ENCODE results near the gene UBE2D3.
A peak's percentile ranks its signal among the peaks of the same experiment; 100 is the strongest.
"Not testable (repeated sequence)": the region's sequence is repeated elsewhere in the genome, so short reads cannot be mapped to it uniquely, and the experiment has no call there.

The UBE2D3 gene

DNA sequence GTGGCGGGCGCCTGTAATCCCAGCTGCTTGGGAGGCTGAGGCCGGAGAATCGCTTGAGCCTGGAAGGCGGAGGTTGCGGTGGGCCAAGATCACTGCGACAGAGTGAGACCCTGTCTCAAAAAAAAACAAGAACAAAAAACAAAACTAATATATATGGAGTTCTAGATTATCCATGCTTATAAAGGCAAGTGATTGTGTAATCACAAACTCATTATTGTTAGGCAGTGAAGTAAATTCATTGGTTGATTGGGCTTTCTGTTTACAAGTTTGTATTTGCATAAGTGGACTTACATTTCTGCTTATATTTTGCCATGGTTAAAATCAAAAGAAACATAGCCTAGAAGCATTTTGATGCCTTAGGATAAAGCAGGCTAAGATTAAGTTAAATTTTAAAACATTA, 2.5 kb upstream of the UBE2D3 start:
- DNase-seq (ENCODE audit: low read depth) = no peak

DNA sequence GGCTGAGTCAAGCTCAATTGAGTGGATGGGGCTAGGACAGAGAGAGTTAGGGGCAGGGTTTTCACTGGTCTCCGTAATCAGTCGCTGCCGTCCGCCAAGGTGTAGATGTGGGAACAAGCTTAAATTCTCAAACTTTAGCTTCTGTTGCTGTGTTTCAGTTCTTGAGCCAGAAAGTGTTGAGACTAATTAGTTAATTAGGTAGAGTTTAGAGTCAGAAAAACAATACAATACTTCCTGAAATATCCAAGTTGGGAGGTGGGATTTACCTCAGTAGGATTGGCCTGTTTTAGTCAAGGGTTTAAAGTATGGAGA, 1.1 kb upstream of the UBE2D3 start:
- no peak for DNase-seq (ENCODE audit: low read depth)

DNA sequence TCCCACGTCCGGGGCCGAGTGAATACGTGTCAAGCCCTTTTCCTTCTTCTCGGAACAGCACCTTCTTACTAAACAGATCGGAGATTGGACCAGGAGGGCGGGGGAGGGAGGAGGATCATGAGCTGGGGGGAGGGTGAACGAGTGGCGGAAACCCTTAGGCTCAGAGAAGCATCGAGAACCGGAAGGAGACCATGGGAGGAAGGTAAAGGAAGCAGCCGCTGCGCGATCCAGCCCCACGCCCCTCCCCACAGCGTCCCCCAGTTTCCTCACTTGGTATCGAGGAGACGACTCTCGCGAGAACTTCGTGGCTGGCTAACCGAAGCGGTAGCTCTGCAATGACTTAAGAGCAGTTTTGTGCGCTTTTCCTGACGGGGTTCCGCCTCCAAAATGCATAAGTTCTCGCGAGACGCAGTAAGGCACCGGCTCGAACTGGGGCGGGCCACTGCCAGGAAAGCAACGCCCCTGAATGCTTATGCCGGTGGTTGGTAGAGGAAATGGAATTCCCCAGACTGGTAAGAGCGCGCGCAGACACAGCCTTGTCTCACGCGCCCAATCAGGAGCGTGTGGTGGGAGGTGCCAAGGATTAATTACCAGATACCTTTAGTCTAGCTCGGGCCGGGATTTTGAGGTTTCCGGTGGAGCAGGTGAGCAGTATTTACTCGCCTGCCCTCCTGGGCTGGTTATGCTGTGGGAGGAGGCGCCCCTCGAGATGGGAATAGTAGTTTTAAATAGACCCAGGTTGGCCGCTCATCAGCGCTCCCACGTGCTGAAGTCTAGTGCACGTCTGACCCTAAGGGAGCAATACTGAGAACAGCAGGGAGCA, 534 bp upstream of the UBE2D3 start:
- DNase-seq (ENCODE audit: low read depth) = peak; percentile 99

DNA sequence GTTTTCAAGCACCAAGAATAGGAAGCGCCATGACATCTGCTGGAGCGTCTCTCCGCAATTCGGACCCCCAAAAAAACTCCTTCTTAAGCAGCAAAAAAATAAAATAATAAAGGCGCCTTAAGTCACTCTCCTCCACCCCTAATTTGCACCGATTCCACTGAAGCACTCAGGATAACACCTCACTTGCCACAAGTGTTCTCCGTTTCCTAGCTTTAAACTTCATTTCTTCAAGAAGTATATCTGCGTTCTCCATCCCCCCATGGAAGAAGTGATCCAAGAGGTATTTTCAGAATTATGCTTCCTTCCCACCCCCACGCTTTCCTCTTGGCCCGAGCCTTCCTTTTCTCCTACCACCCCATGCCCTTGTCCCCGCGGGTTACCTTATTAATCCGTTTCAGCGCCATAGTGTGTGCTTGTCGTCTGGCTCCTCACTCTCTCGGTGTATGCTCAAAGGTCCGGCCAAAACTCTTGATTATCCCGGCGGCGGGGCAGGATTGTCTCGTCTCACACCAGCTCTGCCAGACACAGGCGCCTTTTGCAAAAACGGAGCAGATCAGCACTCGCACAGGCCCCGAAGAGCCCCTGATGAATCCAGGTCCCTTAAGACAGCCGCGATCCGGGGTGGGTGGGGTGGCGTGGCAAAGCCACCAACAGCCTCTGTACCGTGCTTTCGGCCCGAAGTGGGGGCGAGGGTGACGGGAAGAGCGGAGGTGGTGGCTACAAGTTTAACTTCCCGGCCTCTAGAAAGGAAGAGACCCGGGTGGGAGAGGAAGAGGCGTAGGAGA, 1.1 kb downstream of the UBE2D3 start:
- no peak for DNase-seq (ENCODE audit: low read depth)

DNA sequence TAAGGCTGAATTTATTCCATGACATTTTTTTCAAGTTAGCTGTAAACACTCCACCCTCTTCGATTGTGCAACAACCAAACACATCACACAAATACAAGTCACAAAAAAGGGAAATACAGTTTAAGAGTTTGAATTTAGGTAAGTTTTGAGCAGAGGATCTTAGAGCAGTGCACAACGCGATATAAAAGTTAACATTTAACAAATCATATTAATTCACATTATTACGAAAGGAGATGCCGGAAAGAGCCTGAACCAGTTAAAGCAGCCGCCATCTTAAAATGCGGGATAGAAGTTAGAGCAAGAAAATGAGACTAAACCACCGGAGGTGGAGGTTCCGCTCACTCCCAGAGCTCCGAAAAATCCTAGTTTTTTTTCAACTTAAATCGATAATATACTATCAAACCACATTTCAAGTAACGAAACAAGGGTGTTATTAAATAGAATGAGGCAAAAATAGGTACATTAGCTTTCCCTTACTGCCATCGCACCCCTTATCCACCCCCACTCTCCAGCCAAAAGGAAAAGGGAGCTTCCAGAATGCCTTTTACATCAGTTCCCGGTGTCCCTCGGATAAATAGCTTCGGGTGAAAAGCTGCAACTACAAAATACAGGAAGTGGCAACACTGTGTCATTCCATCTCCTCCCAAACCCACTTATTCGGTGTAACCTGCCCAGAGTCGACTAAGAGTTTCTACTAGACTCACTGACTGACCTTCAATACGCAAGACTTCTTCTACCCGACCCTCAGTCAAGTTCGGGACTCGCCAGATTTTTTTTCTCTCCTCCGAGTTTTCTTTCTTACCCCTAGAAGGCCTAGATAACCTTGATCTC, 1.9 kb downstream of the UBE2D3 start:
- DNase-seq (ENCODE audit: low read depth) = no peak

DNA sequence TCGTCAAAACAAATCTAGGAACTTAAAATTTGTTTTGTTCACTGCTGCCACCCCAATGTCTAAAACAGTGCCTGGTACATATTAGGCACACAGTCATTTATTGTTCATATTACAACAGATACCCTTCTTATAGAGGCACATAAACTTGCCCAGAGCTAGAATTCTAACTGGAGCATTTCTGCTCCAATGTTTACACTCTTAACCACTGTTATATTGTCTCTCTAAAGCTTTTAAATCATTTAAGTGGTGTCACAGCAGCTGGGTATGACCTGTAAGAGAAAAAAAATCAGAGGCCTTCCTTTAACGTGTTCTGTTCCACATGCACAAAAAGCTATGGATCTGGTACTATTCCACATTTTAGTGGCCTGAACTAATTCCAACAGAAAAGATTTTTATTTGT, 3.0 kb downstream of the UBE2D3 start:
- DNase-seq (ENCODE audit: low read depth) = no peak

DNA sequence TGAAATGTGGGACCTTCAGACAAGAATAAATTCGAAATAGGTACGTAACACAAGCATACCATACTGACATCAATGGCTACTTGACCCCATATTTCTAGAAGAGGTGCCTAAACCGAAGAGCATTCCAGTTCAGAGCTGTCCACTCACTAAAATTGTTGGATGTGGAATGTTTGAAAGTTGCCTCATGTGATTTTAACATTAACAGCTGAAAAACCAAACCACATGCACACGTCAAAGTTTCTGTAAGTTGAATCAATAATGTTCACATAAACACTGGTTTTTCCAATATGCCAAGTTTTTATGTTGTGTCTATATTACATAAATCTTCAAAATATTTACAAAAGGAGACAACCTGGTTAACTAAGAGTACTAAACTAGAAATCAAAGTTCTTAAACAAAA, 3.5 kb downstream of the UBE2D3 start:
- no peak for DNase-seq (ENCODE audit: low read depth)

DNA sequence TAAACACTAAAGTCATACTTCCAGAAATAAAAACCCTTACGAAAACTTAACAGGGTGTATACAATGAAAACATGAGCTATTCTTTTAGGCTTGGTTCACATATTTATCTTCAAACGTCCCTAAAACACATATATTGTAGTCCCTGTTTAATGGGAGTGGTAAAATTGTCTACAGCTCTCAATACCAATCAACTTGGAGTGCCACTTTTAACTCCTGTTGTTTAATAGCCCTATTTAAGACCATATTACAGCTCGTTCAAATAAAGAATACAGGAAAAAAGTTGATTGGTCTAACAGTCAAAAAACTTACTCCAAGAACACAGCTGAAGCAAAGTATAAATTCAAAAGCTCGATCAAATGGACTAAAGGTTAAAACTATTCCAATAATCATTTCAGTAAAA, 3.9 kb downstream of the UBE2D3 start:
- no peak for DNase-seq (ENCODE audit: low read depth)

DNA sequence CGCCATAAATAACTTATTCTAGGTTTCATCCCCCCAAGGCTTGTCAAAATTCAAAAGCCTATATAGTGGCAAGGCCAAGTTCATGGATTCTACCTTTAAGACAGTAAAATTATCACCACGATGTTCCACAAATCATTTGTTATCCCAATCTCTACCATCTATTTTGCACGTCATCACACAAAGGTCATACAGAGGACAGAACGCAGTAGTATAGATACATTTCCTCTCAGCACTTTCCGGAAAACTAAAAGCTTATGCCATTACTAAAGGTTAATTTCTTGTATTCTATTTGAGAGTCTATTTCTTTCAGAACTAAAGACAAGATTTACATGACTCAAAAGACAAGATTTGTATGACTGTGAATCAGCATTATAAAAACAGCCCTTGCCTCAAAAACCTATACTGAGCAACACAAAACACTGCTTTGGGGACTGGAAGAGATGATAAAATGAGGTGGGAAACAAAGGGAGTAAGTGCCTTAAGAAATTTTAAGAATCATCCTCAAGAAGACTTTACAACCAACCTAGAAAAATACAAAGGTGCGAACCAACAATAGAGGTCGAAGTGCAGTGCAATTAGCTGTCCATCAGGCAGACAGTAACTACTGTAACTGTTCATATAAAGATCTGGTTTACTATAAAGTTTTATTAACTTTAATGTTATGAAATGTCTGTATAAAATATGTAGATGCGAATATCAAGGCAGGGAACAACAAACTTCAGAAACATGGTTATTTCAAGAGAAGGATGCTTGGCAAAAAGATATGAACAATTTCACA, 7.6 kb downstream of the UBE2D3 start:
- DNase-seq (ENCODE audit: low read depth) = no peak

DNA sequence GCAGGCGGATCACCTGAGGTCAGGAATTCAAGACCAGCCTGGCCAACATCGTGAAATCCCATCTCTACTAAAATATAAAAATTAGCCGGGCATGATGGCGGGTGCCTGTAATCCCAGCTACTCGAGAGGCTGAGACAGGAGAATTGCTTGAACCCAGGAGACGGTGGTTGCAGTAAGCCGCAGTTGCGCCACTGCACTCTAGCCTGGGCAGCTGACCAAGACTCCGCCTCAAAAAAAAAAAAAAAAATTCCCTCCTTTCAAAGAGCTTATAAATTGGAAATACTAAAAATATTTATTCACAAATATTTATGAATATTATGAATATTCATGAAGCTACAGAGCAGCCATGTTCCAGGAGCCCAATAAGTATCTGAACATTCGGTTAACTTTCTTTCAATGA, 8.3 kb downstream of the UBE2D3 start:
- not testable (repeated sequence) for DNase-seq (ENCODE audit: low read depth)

DNA sequence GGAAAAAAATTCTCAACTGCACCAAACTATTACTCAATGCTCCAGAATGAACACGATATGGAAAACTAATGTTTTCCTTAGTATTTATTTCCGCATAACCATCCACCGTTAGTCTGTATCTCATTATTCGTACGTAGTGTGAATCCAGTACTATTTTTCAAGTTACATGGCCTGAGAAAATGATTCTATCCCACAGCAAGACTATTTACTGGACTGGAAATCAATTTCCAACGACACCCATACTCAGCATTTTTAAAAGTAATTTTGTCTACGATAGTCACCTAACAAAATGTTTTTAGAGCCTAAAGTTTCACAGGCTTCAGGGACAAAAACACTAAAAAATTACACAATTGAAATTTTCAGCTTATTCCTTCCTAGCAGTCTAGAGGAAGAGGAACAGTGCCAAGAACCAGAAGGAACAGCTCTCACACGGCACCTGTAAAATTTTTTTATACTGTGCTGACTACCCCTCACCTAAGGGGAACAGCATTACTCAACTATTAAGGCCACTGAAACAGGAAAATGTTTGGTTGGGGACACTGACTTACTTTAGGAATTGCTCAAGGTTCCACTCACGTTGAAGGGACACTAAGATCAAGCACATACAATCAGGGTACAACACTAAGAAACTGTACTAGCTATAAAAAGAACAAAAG, 9.6 kb downstream of the UBE2D3 start:
- no peak for DNase-seq (ENCODE audit: low read depth)

DNA sequence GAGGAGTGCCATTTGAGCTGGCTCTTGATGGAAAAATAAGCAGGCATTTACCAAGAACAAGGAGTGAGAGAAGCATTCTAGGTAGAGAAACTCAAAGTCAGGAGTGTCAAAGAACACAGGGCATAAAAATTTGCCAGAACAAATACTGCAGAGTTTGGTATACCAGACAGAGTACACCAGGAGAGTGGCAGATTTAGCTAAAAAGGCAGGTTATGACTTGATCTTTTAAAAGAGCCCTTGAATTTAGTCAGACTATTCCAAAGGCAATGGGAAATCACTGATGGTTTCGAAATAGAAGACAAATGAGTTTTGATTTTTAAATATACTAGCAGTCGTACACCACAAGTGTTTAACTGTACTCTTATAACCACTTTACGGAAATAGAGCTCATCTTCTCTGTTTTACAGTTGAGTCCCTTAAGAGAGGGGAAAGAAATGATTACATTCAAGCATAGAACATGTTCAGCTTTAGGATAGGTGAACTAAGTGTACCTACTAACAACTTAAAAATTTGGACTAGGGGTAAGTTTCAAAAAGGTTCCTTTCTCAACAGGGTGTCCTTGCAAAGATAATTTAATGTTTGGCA, 10.2 kb downstream of the UBE2D3 start:
- no peak for DNase-seq (ENCODE audit: low read depth)

DNA sequence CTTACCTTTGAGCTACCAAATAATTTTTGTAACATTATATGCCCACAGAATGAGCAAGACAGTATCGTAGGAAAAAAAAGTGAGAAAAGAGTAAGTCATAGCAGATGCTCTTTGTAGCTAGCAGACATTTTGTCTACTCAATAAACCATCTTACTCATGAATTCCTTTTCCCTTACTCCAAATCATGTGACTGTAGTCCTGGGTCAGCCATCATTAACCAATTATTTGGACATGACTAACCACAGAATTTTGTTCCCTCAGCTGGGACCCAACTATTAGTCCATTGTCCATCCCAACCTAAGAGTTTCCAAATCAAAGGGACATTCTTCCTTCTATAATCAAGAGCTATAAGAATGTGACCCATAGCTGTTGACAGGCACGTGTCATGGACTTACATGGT, 11.4 kb downstream of the UBE2D3 start:
- DNase-seq (ENCODE audit: low read depth) = no peak

DNA sequence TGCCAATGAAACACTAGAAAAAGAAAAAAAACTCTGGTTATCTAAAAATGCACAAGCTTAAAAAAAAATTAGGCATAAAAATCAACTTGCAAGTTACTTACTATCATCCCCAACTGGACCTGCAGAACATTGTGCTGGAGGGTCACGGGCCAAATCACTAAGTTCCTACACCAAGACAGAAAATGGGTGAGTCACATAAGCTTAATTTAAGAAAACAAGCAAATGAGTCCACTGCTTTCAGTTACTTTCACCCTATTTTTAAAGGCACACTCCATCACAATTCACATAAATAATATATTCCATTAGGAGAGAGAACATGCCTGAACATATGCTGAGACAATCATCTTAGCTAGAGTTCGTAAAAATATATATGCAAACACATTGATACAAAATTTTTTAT, 17.7 kb downstream of the UBE2D3 start:
- DNase-seq (ENCODE audit: low read depth) = no peak

DNA sequence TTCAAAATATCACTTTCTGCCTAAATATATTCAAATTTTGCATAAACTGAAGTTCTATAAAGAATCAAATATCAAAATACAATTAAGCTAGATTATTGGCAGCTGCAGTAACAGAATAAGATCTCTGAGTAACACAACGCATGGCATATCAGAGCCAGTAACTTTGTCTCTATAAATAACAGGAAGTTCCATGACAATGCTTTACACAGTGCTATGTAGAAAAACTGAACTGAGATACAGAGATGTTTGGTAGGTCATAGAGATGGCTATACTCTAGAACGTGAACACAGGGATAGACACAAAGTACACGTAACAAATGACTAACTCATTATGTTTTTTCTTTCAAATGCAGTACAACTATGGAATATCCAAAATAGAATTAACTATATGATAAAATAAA, 18.2 kb downstream of the UBE2D3 start:
- no peak for DNase-seq (ENCODE audit: low read depth)

DNA sequence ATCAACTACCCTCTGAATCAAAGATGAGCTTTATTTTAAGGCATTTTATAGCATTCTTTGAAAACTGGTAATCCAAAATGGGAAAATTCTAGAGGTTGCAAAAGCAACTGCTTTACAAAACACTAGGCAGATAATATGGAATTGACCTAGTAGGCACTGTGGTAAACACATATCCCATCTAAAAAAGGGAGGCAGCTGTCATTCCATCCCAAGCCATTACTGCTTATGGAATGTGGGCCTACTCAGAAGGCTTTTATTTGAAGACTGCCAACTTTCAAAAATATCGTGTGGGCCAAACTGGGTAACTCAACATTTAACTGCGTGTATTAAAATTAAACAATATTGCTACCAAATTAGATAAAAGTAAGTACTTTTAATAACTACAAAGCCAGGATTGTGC, 19.3 kb downstream of the UBE2D3 start:
- DNase-seq (ENCODE audit: low read depth) = no peak

DNA sequence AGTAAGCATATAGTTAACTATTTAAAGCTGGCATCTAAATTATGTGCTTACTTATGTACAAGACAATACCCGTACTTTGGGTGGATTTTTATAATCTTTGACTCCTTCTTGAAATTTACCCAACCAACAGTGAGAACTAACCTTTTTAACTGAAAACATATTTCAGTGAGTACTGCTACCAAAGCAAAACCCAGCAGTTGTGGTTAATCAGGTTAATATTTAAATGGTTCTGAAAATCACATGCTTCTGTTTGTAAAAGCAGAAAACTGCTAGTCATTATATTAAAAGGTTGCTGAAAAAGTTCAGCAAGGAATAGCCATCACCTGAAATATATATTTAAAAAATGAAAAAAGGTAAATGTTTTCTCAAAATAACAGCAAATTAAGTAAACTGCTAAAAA, 20.0 kb downstream of the UBE2D3 start:
- no peak for DNase-seq (ENCODE audit: low read depth)

DNA sequence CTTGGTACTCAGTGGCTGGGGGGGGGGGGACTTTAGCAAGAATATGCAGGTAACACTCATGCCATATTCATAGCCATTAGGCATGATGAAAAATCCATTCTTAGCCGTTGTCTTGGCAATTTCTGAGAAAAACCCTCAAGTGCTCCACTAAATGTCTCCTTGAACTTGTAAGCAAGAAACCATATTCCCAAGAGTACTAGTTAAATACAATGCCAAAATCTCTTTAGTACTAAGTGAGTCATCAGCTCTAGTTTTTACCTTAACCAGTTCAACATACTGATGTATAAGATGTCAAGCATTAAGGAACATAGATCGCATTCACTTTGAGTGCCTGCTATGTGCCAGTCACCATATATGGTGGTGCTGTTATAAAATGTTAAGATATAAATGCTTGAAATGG, 27.5 kb downstream of the UBE2D3 start:
- DNase-seq (ENCODE audit: low read depth) = no peak

DNA sequence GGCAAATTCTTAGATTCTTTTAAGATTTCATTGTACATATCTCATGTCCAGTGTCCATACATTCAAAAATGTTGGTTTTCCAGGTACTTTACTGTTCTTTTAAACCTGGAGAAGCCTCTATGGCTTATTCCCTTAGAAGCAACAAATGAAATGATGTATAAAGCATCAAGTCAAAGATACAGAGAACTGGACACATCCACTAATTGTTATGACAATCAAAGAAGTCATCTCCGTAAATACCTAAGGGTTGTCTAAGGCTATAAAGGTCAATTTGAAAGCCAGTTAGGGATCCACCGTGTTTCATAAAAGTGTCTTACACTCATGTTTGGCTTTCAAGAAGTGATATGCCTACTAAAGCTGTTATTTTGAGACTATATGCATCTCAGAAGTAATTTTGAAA, 32.4 kb downstream of the UBE2D3 start:
- DNase-seq (ENCODE audit: low read depth) = no peak

DNA sequence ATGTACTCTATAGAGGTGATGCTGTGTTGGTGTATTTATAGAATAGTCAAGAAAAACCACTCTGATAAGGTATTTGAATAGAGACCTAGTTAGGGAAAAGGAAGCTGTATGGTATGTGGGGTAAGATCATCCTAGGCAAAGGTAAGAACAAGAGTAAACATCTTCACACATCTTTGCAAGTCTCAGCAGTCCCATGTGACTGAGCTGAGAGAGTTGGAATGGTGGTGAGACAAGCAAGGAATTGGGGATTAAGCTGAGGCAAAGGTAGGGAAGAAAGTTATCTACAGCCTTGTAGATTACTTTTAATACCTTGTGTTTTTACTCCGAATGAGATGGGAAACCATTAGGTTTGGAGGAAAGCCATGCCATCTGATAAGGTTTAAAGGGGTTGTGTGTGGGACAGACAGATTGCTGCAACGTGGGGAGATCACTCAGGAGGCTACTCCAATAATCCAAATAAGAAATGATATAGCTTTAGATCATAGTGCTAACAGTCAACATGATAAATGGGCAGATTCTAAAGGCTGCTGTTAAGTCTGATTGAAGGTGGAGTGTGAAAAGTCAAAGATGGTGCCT, 34.9 kb downstream of the UBE2D3 start:
- DNase-seq (ENCODE audit: low read depth) = no peak

DNA sequence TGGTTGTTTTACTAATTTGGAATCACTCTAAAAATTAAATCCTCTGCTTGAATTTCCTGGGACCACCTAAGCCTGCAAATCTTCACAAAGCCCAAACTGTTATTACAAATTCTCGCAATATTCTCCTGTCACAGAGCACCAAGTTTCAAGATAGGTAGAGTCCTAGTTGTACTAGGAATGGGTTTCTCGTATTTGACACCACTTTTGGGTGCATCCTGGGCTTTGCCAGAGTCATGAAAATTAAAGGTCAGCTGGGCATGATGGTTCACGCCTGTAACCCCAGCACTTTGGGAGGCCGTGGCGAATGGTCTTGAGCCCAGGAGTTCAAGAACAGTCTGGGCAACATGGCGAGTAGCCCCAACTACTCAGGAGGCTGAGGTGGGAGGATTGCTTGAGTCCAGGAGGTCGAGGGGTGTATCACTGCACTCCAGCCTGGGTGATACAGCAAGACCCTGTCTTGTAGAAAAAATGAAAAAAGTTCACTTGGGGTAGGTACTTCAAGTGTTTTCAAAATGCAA, 36.0 kb downstream of the UBE2D3 start:
- DNase-seq (ENCODE audit: low read depth) = no peak
